ENCODE data around the gene PCSK2. TPM values are rescaled to one million over a fixed set of nuclear protein-coding genes. Genes with fewer than 3 reads are reported as not detected.

The PCSK2 gene
- total and polyA plus RNA-seq, 2 of the 8 experiments (the other 6 are each of a cell fraction or from before 2014, with no cell fraction given): 1.9 to 4.2 TPM

DNA sequence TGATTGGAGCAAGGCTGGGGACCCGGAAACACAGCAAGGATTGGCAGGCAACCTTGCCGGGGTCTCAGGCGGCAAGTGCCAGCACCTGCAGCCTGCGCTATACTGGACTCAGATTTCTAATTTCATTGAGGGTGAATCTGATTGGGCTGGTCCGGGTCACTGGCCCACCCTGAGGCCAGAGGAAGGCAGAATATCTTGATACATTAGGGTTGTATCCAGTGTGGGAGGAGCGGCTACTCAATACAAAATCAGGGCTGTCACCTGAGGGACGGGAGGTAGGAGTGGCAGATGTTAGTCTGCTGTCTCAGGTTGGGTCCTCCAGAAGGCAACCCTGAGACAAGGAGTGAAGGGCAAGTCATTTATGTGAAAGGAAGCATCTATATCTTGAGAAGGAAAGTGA, 263.7 kb downstream of the PCSK2 start:
- Histone ChIP-seq H3K27ac (ENCODE audit: low read depth, low read length) (no peak overlapping the region), H3K23me2 (ENCODE audit: low read depth, low read length) (no peaks in the 10 kb centered on the region), H2BK120ac (replicated peaks; ENCODE audit: low read depth, low read length) (no peak overlapping the region), H3K79me1 (ENCODE audit: low read depth, low read length) (no peaks in the 10 kb centered on the region), H4K20me1 (replicated peaks in 1 of 2; ENCODE audit: control insufficient read depth in 1 of 2, insufficient read depth in 2 of 2, low read length in 2 of 2) (no peaks in the 10 kb centered on the region), H3K4me2 (ENCODE audit: insufficient read depth in 1 of 2, low read depth in 2 of 2, low read length in 2 of 2) (no peak overlapping the region), H2BK12ac (ENCODE audit: low read depth, low read length) (no peak overlapping the region), H3K14ac (ENCODE audit: insufficient read length) (no peak overlapping the region), H2BK5ac (ENCODE audit: low read depth, low read length) (no peak overlapping the region), H2AFZ (ENCODE audit: low read length) (no peak overlapping the region), H3K36me3 (ENCODE audit: control insufficient read depth in 2 of 4, insufficient read depth in 4 of 4, low read length in 3 of 4) (no peaks in the 10 kb centered on the region), H2AK5ac (ENCODE audit: low read depth, low read length) (no peak overlapping the region), H2BK20ac (ENCODE audit: low read length) (no peak overlapping the region), H3K18ac (ENCODE audit: extremely low read depth, low read length) (no peak overlapping the region), H3K79me2 (ENCODE audit: control insufficient read depth in 1 of 2, insufficient read depth in 2 of 2, low read length in 2 of 2) (no peaks in the 10 kb centered on the region), H4K5ac (ENCODE audit: insufficient read length, low read depth, low read length) (no peak overlapping the region), H3K56ac (replicated peaks; ENCODE audit: insufficient read length, low read depth, low read length) (no peak overlapping the region), H4K91ac (replicated peaks; ENCODE audit: insufficient read length, low read length) (no peak overlapping the region), H4K8ac (ENCODE audit: extremely low read depth, insufficient read depth, low read length) (no peak overlapping the region), H3K9me3 (ENCODE audit: insufficient read depth in 2 of 2, low read depth in 1 of 2, low read length in 1 of 2) (no peaks in the 10 kb centered on the region), H3K4me3 (ENCODE audit: extremely low read depth in 1 of 4, insufficient read depth in 2 of 4, low read depth in 3 of 4, low read length in 4 of 4) (no peak overlapping the region), H3K4ac (replicated peaks; ENCODE audit: insufficient read length, low read depth, low read length) (no peak overlapping the region), H3K23ac (ENCODE audit: insufficient read length) (no peak overlapping the region), H3K9ac (replicated peaks in 1 of 4; ENCODE audit: extremely low read depth in 1 of 4, low read depth in 3 of 4, low read length in 3 of 4) (no peak overlapping the region), H3K4me1 (replicated peaks in 1 of 4; ENCODE audit: control insufficient read depth in 3 of 4, insufficient read depth in 4 of 4, low read length in 3 of 4) (no peaks in the 10 kb centered on the region), H2BK15ac (ENCODE audit: low read length) (no peak overlapping the region), H3K27me3 (replicated peaks in 1 of 4; ENCODE audit: control insufficient read depth in 3 of 4, extremely low read depth in 1 of 4, insufficient read depth in 3 of 4, low read length in 3 of 4) (no peaks in the 10 kb centered on the region)
- POLR2A ChIA-PET (ENCODE audit: partially characterized antibody): no interaction called here
- WGBS, 2 experiments (ENCODE audit: extremely low coverage in 1 of 2, insufficient coverage in 1 of 2, insufficient read length in 1 of 2, insufficient replicate concordance in 2 of 2, low coverage in 1 of 2, low lambda C conversion rate in 2 of 2, missing lambda C conversion rate in 1 of 2): 90% methylated on average over 7 of the region's 7 CpGs; no CpG with 5 or more reads in 1 of the 2 experiments
- FAIRE-seq (no peak), DNase-seq (ENCODE audit: low read depth in 1 of 2, low spot score in 2 of 2) (no peak)
- CTCF ChIA-PET (ENCODE audit: partially characterized antibody): interaction anchor here (0.5 to 2.9 kb wide), 3 partner anchors 13 to 686 kb away, joined by 3 to 13 read pairs (median 5); no protein-coding TSS in a partner anchor
- no peak for TF ChIP-seq GTF2F1 (IDR thresholded peaks at IDR 0.05; ENCODE audit: borderline replicate concordance, low read depth, low read length)

Data from H1 (cell line).